HUDEP-2 (cell line): ENCODE measurements around the gene BGLAP.
"Not testable (repeated sequence)": the region's sequence is repeated elsewhere in the genome, so short reads cannot be mapped to it uniquely, and the experiment has no call there.

ENCODE experiments used
- DNase-seq, 76 experiments: peaks; one replicate each; lab custom pipeline; 2025; ENCODE audit not compliant: unreplicated experiment in 76 of 76; lab: John Stamatoyannopoulos, UW

The BGLAP gene

GRCh38 chr1:156241926-156242325 lies at the start of gene BGLAP:
BGLAP (plus strand) TSS chr1:156242184; CDS start chr1:156242232, 48 bp downstream.
- DNase-seq = no peak

- no peak for DNase-seq
These were observed 48.8 kb upstream of the BGLAP start for GRCh38 chr1:156193208-156193487.

DNA sequence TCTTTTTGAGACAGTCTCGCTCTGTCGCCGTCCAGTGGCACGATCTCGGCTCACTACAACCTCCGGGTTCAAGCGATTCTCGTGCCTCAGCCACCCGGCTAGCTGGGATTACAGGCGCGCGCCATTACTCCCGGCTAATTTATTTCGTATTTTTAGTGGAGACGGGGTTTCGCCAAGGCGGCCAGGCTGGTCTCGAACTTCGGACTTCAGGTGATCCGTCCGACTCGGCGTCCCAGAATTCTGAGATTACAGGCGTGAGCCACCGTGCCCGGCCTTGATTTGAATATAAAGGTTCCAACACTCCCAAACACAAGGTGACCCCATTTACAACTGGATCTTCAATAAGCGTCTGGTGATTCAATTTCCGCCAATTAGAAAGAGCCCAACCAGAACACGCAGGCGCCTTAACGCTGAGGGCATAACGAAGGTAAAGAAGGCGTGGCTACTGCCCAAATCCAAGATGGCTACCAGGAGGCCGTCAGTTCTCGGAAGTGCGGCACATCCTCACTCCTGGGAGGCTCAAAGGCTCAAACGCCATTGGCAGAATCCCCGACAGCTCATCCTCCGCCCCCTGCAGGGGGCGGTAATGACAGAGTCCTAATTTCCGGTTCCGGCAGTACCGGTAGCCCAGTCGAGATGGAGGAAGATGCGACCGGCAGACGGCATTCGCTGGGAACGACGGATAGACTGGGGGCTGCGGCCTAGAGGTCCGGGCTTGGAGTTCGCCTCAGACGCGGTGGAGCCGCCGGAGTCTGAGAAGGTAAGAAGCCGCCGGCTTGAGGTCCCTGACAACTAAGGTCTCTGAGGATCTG lies 48.3 kb upstream of the BGLAP start, which contains the start of gene SLC25A44:
TSS of gene SLC25A44 (plus strand) at position 617 of the 812 bp plus-strand sequence. CDS start 5,744 bp downstream, outside the sequence.
- DNase-seq = peak; percentile 23 to 99 (median 96)

DNA sequence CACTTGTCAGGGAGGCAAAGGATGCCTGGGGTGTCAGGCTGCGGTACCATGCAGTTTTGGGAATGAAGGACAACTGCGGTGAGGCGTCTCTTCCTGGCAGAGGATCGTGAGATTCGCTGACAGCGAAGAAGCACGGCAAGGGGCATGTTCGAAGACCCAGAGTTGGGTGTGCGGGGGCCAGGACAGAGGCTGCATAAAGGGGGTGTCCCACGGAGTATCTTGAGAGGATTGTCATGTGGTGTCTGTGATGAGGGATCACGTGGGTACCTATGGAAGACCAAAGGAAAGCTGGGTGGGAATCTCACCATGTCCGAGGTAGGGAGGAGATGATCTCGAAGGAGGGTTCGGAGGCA lies 47.7 kb upstream of the BGLAP start:
- DNase-seq = no peak

- DNase-seq = no peak
These were observed 46.1 kb upstream of the BGLAP start for GRCh38 chr1:156195853-156196252.

DNA sequence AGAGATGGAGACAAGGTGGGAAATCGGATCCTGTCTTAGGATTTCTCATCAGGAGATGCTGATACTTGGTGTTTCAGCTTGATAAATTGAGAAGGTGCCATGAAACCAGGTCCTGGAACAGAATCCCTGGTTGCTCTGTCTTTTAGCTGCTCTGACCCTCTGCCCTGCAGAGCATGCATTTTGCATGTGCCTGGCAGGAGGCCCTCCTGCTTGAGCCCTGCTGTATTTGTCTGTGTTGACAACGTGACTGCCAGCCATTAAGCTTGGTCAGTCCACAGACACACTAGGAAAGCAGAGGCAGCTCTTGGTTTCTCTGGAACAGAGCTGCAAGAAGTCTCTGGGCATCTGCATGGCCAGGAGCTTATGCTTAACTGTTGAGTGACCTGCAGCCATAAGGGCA lies 45.5 kb upstream of the BGLAP start:
- DNase-seq = no peak

- no peak for DNase-seq
These were observed 43.1 kb upstream of the BGLAP start for GRCh38 chr1:156198831-156199349.

DNA sequence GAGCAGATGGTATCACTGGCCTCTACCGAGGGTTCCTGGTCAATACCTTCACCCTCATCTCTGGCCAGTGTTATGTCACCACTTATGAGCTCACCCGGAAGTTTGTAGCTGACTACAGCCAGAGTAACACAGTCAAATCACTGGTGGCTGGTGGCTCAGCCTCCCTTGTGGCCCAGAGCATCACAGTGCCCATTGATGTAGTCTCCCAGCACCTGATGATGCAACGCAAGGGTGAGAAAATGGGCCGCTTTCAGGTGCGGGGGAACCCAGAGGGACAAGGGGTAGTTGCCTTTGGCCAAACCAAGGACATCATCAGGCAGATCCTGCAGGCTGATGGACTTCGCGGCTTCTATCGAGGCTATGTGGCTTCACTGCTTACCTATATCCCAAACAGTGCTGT lies 41.9 kb upstream of the BGLAP start:
- no peak for DNase-seq

DNA sequence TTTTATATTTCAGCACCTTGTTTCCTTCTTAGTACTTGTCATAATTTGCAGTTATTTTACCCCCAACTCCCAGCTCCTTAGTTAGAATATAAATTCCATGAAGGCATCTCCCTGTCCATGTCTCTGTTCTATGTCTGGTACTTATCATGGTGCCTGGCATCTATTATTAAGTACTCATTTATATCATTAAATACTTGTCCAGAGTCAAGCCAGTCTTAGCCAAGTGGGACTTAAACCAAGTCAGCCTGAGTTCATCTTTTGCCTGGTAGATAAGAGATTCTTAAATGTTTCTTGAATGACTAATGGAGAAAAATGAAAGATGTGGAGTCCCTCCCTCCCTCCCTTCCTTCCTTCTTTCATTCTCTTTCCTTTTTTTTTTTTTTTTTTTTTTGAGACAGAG lies 38.7 kb upstream of the BGLAP start:
- DNase-seq = no peak

GRCh38 chr1:156204686-156205085 lies 37.3 kb upstream of the BGLAP start:
- DNase-seq = no peak

- no peak for DNase-seq
These were observed 30.7 kb upstream of the BGLAP start for GRCh38 chr1:156211243-156211642.

- no peak for DNase-seq
These were observed 29.9 kb upstream of the BGLAP start for GRCh38 chr1:156212130-156212529.

GRCh38 chr1:156212833-156213643 lies 28.9 kb upstream of the BGLAP start, which contains the start of gene PMF1:
PMF1 (plus strand) TSS chr1:156213007; CDS start chr1:156213016, 9 bp downstream.
- DNase-seq = peak in 75 of 76 experiments; percentile 55 to 98 (median 91)

GRCh38 chr1:156213644-156213966 lies 28.4 kb upstream of the BGLAP start:
- no peak for DNase-seq

- peak in 1 of 76 experiments; percentile 18 for DNase-seq
These were observed 27.8 kb upstream of the BGLAP start for GRCh38 chr1:156214024-156214748.

GRCh38 chr1:156216361-156217086 lies 25.5 kb upstream of the BGLAP start:
- DNase-seq = not testable (repeated sequence)

- peak in 12 of 76 experiments; percentile 3 to 43 (median 14) for DNase-seq
These were observed 24.1 kb upstream of the BGLAP start for GRCh38 chr1:156217871-156218270.

DNA sequence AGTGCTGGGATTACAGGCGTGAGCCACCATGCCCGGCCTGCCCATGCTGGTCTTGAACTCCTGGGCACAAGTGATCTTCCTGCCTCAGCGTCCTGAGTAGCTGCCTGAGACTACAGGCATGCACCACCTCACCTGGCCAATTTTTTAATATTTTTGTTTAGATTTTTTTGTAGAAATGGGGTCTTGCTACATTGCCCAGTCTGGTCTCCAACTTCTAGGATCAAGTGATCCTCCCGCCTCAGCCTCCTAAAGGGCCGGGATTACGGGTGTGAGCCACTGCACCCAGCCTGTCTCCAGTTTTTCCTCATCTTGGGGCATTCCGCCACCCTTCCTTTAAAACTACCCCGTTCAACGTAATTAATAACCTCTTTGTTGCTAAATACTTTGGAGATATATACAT lies 21.8 kb upstream of the BGLAP start:
- DNase-seq = no peak

- no peak for DNase-seq
These were observed 19.8 kb upstream of the BGLAP start for GRCh38 chr1:156221986-156222692.

DNA sequence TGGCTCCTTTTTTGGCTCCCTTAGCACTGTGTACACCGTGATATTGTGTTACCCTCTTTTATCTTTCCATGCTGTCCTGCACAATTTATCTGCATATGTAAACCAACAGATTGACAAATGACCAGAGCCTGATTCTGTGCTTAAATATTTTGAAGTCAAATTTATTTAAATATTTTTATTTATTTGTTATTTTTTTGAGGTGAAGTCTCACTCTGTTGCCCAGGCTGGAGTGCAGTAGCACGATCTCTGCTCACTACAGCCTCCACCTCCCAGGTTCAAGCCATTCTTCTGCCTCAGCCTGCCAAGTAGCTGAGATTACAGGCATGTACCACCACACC lies 16.3 kb upstream of the BGLAP start:
- no peak for DNase-seq
